Measurements from ENCODE around the gene TCF7L1. TPM values are rescaled to one million over a fixed set of nuclear protein-coding genes. Genes with fewer than 3 reads are reported as not detected.
"Not testable (repeated sequence)": the region's sequence is repeated elsewhere in the genome, so short reads cannot be mapped to it uniquely, and the experiment has no call there.

Gene TCF7L1
- total RNA-seq, 1 donor from 2014 or later, result 0.18 TPM

DNA sequence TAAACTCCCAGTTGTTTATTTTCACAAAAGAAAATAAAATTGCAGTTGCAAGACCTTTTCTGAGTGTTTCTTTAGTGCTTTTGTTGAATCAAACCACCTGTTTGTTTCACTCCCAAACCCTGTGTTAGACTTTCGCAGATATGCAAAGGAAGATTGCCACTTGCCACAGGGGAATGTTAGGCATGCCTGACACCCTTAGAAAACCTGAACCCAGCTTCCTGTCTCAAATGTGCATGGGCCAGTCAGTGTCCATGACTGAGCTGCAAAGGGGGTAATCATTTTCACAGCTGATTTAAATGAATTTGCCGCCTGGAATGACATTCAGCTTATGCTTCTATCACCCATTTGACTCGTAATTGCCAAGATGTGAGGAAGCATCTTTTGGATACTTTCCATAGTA, 177.1 kb downstream of the TCF7L1 start:
- no peak for DNase-seq (ENCODE audit: low spot score)
- no peaks in the 10 kb centered on the region for H3K27me3 Mint-ChIP-seq (ENCODE audit: low read depth)
- no peaks in the 10 kb centered on the region for H3K9me3 Mint-ChIP-seq
- H3K4me3 Mint-ChIP-seq (ENCODE audit: low read depth), result no peak overlapping the region
- peaks cover 29% of the 10 kb centered on the region for H3K36me3 Mint-ChIP-seq (ENCODE audit: low read depth)
- intact Hi-C loops (cut with micrococcal nuclease), result no loop called here
- H3K4me1 Mint-ChIP-seq (ENCODE audit: low read depth), result peaks cover 17% of the 10 kb centered on the region
- H3K27ac Mint-ChIP-seq, result no peak overlapping the region

DNA sequence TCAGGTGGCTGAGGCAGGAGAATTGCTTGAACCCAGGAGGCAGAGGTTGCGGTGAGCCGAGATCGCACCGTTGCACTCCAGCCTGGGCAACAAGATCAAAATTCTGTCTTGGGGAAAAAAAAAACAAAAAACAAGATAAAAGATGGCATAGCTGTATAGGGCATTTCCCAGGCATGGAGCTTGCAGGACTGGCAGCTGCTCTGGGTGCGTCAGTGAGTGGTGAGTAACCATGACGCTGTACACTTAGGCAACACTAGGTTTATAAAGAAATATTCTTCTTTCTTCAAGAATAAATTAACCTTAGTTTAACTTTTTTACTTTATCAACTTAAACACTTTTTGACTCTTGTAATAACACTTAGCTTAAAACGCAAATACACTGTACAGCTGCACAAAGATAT, 179.2 kb downstream of the TCF7L1 start:
- Mint-ChIP-seq H3K36me3 (ENCODE audit: low read depth) (peaks cover 43% of the 10 kb centered on the region), H3K27ac (no peak overlapping the region), H3K27me3 (ENCODE audit: low read depth) (no peaks in the 10 kb centered on the region), H3K4me1 (ENCODE audit: low read depth) (peaks cover 14% of the 10 kb centered on the region), H3K4me3 (ENCODE audit: low read depth) (no peak overlapping the region), H3K9me3 (no peaks in the 10 kb centered on the region)
- intact Hi-C loops (cut with micrococcal nuclease), result no loop called here
- DNase-seq (ENCODE audit: low spot score), result no peak

- H3K9me3 Mint-ChIP-seq, result no peaks in the 10 kb centered on the region
- H3K4me3 Mint-ChIP-seq (ENCODE audit: low read depth), result no peak overlapping the region
- no peaks in the 10 kb centered on the region for H3K27me3 Mint-ChIP-seq (ENCODE audit: low read depth)
- peaks cover 56% of the 10 kb centered on the region for H3K36me3 Mint-ChIP-seq (ENCODE audit: low read depth)
- no peak overlapping the region for H3K27ac Mint-ChIP-seq
- intact Hi-C loops (cut with micrococcal nuclease), result no loop called here
- no peak for DNase-seq (ENCODE audit: low spot score)
- H3K4me1 Mint-ChIP-seq (ENCODE audit: low read depth), result peaks cover 20% of the 10 kb centered on the region
Observed at GRCh38 chr2:85314884-85315242, 181.7 kb downstream of the TCF7L1 start.

GRCh38 chr2:85315921-85316320, 182.7 kb downstream of the TCF7L1 start:
- H3K4me3 Mint-ChIP-seq (ENCODE audit: low read depth); DNase-seq (ENCODE audit: low spot score); H3K27me3 Mint-ChIP-seq (ENCODE audit: low read depth); H3K27ac Mint-ChIP-seq; H3K9me3 Mint-ChIP-seq; intact Hi-C loops (cut with micrococcal nuclease): not testable (repeated sequence)
- Mint-ChIP-seq H3K36me3 (ENCODE audit: low read depth) (peaks cover 66% of the 10 kb centered on the region), H3K4me1 (ENCODE audit: low read depth) (peaks cover 24% of the 10 kb centered on the region)

DNA sequence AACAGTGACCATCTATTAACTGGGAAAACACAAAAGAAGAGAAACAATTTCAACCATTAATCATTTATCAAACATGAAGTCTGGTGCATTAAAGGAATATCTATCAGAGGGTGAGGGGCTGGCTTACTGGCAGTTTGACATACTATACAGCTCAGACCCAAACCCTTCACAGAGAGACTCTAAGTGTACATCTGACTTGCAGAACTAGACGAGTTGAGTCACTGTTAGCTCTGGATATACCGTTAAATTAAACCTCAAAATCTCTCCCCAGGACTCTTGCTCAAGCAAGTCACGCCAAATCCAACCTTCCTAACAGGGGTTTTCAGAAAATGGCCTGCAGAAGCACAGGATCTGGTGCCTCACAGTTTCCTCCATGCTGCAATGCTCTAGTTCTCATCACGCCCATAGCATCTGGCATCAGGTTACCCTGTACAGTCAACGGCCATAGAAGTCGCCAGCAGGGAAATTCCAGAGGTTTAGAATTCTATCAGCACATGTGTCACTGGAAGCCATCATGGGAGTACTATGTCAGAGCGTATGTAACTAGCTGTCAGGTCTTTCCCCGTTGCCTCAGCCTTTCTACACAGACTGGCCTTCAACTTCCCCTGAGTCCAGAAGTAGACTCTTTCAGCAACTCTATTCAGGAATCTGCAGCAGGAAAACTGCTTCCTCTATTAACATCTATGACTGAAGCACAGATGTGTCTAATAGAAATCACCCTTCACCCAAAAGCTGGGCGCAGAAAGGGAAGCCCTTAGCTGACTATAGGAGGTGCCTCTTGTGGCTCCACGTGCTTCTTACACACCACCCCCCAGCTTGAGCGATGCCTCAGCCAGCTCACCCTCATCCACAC, 185.3 kb downstream of the TCF7L1 start:
- no peaks in the 10 kb centered on the region for H3K9me3 Mint-ChIP-seq
- no peak overlapping the region for H3K4me3 Mint-ChIP-seq (ENCODE audit: low read depth)
- peaks cover 81% of the 10 kb centered on the region for H3K36me3 Mint-ChIP-seq (ENCODE audit: low read depth)
- no peaks in the 10 kb centered on the region for H3K27me3 Mint-ChIP-seq (ENCODE audit: low read depth)
- DNase-seq (ENCODE audit: low spot score), result no peak
- H3K4me1 Mint-ChIP-seq (ENCODE audit: low read depth), result peaks cover 44% of the 10 kb centered on the region
- peak overlapping the region; percentile 65 for H3K27ac Mint-ChIP-seq
- intact Hi-C loops (cut with micrococcal nuclease), result no loop called here

GRCh38 chr2:85319796-85320195, 186.6 kb downstream of the TCF7L1 start:
- H3K4me3 Mint-ChIP-seq (ENCODE audit: low read depth), result no peak overlapping the region
- peaks cover 55% of the 10 kb centered on the region for H3K4me1 Mint-ChIP-seq (ENCODE audit: low read depth)
- intact Hi-C loops (cut with micrococcal nuclease), result no loop called here
- H3K9me3 Mint-ChIP-seq, result no peaks in the 10 kb centered on the region
- peaks cover 84% of the 10 kb centered on the region for H3K36me3 Mint-ChIP-seq (ENCODE audit: low read depth)
- H3K27ac Mint-ChIP-seq, result peak overlapping the region; percentile 63
- no peaks in the 10 kb centered on the region for H3K27me3 Mint-ChIP-seq (ENCODE audit: low read depth)
- no peak for DNase-seq (ENCODE audit: low spot score)

- Mint-ChIP-seq H3K36me3 (ENCODE audit: low read depth) (peaks cover 91% of the 10 kb centered on the region), H3K9me3 (no peaks in the 10 kb centered on the region), H3K4me3 (ENCODE audit: low read depth) (peak overlapping the region; percentile 100), H3K27me3 (ENCODE audit: low read depth) (no peaks in the 10 kb centered on the region), H3K27ac (no peak overlapping the region), H3K4me1 (ENCODE audit: low read depth) (peaks cover 62% of the 10 kb centered on the region)
- DNase-seq (ENCODE audit: low spot score), result no peak
- intact Hi-C loops (cut with micrococcal nuclease), result no loop called here
Observed at GRCh38 chr2:85323351-85323987, 190.3 kb downstream of the TCF7L1 start.

GRCh38 chr2:85323988-85324367, 190.8 kb downstream of the TCF7L1 start:
- H3K9me3 Mint-ChIP-seq; H3K27me3 Mint-ChIP-seq (ENCODE audit: low read depth); H3K27ac Mint-ChIP-seq; DNase-seq (ENCODE audit: low spot score); intact Hi-C loops (cut with micrococcal nuclease): not testable (repeated sequence)
- H3K4me3 Mint-ChIP-seq (ENCODE audit: low read depth), result peak overlapping the region; percentile 100
- peaks cover 61% of the 10 kb centered on the region for H3K4me1 Mint-ChIP-seq (ENCODE audit: low read depth)
- H3K36me3 Mint-ChIP-seq (ENCODE audit: low read depth), result peaks cover 86% of the 10 kb centered on the region

GRCh38 chr2:85324639-85325465, 191.7 kb downstream of the TCF7L1 start:
- Mint-ChIP-seq H3K36me3 (ENCODE audit: low read depth) (peaks cover 80% of the 10 kb centered on the region), H3K27me3 (ENCODE audit: low read depth) (no peaks in the 10 kb centered on the region), H3K9me3 (no peaks in the 10 kb centered on the region), H3K27ac (no peak overlapping the region), H3K4me1 (ENCODE audit: low read depth) (peaks cover 61% of the 10 kb centered on the region), H3K4me3 (ENCODE audit: low read depth) (peak overlapping the region; percentile 100)
- DNase-seq (ENCODE audit: low spot score), result no peak
- intact Hi-C loops (cut with micrococcal nuclease), result loop anchor here (5.0 kb wide), 2 partner anchors 82 to 388 kb away; no protein-coding TSS in a partner anchor

DNA sequence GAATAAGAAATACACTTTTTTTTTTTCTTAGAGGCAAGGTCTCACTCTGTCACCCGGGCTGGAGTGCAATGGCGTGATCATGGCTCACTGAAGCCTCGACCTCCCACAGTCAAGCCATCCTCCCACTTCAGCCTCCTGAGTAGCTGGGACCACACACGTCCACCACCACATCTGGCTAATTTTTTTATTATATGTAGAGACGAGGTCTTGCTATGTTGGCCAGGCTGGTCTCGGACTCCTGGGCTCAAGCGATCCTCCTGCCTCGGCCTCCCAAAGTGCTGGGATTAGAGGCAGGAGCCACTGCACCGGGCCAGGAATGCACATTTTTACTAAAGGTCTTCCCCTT, 192.2 kb downstream of the TCF7L1 start:
- H3K9me3 Mint-ChIP-seq, result no peaks in the 10 kb centered on the region
- H3K4me1 Mint-ChIP-seq (ENCODE audit: low read depth), result peaks cover 55% of the 10 kb centered on the region
- H3K27ac Mint-ChIP-seq, result no peak overlapping the region

GRCh38 chr2:85326406-85327159, 193.4 kb downstream of the TCF7L1 start:
- no peaks in the 10 kb centered on the region for H3K9me3 Mint-ChIP-seq
- H3K4me1 Mint-ChIP-seq (ENCODE audit: low read depth), result peaks cover 53% of the 10 kb centered on the region
- H3K27me3 Mint-ChIP-seq (ENCODE audit: low read depth), result no peaks in the 10 kb centered on the region
- intact Hi-C loops (cut with micrococcal nuclease), result loop anchor here (2.0 to 5.0 kb wide), 4 partner anchors 81 to 868 kb away; partner anchors contain the start of genes IMMT and MAT2A
- DNase-seq (ENCODE audit: low spot score), result peak; percentile 47
- H3K36me3 Mint-ChIP-seq (ENCODE audit: low read depth), result peaks cover 63% of the 10 kb centered on the region
- H3K27ac Mint-ChIP-seq, result peak overlapping the region; percentile 100
- peak overlapping the region; percentile 100 for H3K4me3 Mint-ChIP-seq (ENCODE audit: low read depth)

More for the DNA sequence above, 192.2 kb downstream of the TCF7L1 start:
- Mint-ChIP-seq H3K36me3 (ENCODE audit: low read depth) (peaks cover 74% of the 10 kb centered on the region), H3K27me3 (ENCODE audit: low read depth) (no peaks in the 10 kb centered on the region), H3K4me3 (ENCODE audit: low read depth) (peak overlapping the region; percentile 100)
- intact Hi-C loops (cut with micrococcal nuclease), result loop anchor here (5.0 kb wide), 2 partner anchors 82 to 388 kb away; no protein-coding TSS in a partner anchor
- DNase-seq (ENCODE audit: low spot score), result no peak

All from activated T-helper 2 cell treated with anti-CD3 and anti-CD28 coated beads, Interferon-gamma antibody, Interleukin-2, Interleukin-4, amounts not matched to agents 10 μg/mL and 5 μg/mL and 100 μg/mL, durations not matched to agents 14 hours and 24 hours and 36 hours (primary cell).